Activated T-helper 1 cell treated with Interleukin-2 at 50 U/mL for 16 hours (primary cell): ENCODE results near the gene PPP1R7.
"Not testable (repeated sequence)": the region's sequence is repeated elsewhere in the genome, so short reads cannot be mapped to it uniquely, and the experiment has no call there.

Source experiments
- DNase-seq: peaks from one replicate; pipeline ENCODE4 v3.0.0-alpha.2; 2020; ENCODE audit warnings: low read depth

PPP1R7 gene

GRCh38 chr2:241149925-241150659, at the start of gene PPP1R7:
Gene PPP1R7, plus strand, starts transcription at chr2:241150467. Its CDS starts 29 bp downstream, at chr2:241150496.
- DNase-seq, result peak; percentile 95

- peak; percentile 85 for DNase-seq
Measured at GRCh38 chr2:241102239-241102803, 47.9 kb upstream of the PPP1R7 start, which contains the start of gene MTERF4. Gene MTERF4, minus strand, starts transcription at chr2:241102287. Its CDS starts 14 bp downstream, at chr2:241102273.

- no peak for DNase-seq
Measured at GRCh38 chr2:241103176-241103595, 47.1 kb upstream of the PPP1R7 start.

- DNase-seq, result not testable (repeated sequence)
Measured at GRCh38 chr2:241104611-241105010, 45.7 kb upstream of the PPP1R7 start.

GRCh38 chr2:241105641-241106040, 44.6 kb upstream of the PPP1R7 start:
- no peak for DNase-seq

- DNase-seq, result no peak
Measured at GRCh38 chr2:241107031-241107783, 43.1 kb upstream of the PPP1R7 start.

- no peak for DNase-seq
Measured at GRCh38 chr2:241108271-241109209, 41.7 kb upstream of the PPP1R7 start.

- DNase-seq, result no peak
Measured at GRCh38 chr2:241109210-241110088, 40.8 kb upstream of the PPP1R7 start.

- DNase-seq, result no peak
Measured at GRCh38 chr2:241110089-241110606, 40.1 kb upstream of the PPP1R7 start.

- DNase-seq, result no peak
Measured at GRCh38 chr2:241110607-241111439, 39.4 kb upstream of the PPP1R7 start.

- no peak for DNase-seq
Measured at GRCh38 chr2:241111440-241111805, 38.8 kb upstream of the PPP1R7 start.

- no peak for DNase-seq
Measured at GRCh38 chr2:241112046-241112445, 38.2 kb upstream of the PPP1R7 start.

- DNase-seq, result no peak
Measured at GRCh38 chr2:241112592-241112991, 37.7 kb upstream of the PPP1R7 start.

GRCh38 chr2:241114836-241115235, 35.4 kb upstream of the PPP1R7 start:
- DNase-seq, result no peak

- no peak for DNase-seq
Measured at GRCh38 chr2:241115361-241115760, 34.9 kb upstream of the PPP1R7 start.

- no peak for DNase-seq
Measured at GRCh38 chr2:241116606-241117560, 33.4 kb upstream of the PPP1R7 start.

- DNase-seq, result no peak
Measured at GRCh38 chr2:241118737-241119505, 31.3 kb upstream of the PPP1R7 start.

- DNase-seq, result no peak
Measured at GRCh38 chr2:241120440-241120839, 29.8 kb upstream of the PPP1R7 start.
